Inferior parietal cortex (tissue), 1 donor: ENCODE data around the gene NANOS1.

ENCODE experiments used
- DNase-seq: peaks from one replicate; pipeline ENCODE4 v3.0.0-alpha.2; 2016; ENCODE audit errors: extremely low spot score

Gene NANOS1, protein sequence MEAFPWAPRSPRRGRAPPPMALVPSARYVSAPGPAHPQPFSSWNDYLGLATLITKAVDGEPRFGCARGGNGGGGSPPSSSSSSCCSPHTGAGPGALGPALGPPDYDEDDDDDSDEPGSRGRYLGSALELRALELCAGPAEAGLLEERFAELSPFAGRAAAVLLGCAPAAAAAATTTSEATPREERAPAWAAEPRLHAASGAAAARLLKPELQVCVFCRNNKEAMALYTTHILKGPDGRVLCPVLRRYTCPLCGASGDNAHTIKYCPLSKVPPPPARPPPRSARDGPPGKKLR

GRCh38 chr10:119029613-119030420, at the start of gene NANOS1:
NANOS1 (plus strand) TSS chr10:119029714; CDS start chr10:119029802, 88 bp downstream.
- DNase-seq, result no peak

DNA sequence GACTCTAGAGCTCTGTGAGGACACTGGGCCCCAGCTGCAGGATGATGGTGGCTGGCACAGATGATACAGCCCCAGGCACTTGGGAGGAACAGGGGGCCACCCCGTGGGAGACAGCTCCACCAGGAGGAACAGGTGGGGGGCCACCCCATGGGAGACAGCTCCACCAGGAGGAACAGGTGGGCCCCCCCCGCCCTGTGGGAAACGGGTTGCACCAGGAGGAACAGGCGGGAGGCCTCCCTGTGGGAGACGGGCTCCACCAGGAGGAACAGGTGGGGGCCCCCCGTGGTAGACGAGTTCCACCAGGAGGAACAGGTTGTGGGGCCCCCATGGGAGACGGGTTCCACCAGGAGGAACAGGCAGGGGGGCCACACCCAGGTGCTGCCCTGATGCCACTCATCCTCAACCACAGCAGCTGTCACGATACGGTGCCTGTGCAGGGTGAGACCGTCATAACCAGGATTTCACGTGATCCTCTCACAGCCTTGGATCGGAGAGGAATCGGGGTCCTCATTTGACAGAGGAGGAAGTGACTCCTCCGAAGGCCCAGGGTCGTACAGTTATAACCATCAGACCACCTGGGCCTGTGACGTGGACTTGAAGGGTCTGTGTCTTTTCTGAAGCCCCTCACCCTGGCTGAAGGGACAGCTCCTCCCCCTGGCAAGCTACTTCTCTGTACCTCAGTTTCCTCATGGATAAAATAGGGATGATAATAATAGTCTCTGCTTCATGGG, 49.2 kb upstream of the NANOS1 start:
- DNase-seq, result no peak

- no peak for DNase-seq
These were observed 48.6 kb upstream of the NANOS1 start for GRCh38 chr10:118980870-118981269.

DNA sequence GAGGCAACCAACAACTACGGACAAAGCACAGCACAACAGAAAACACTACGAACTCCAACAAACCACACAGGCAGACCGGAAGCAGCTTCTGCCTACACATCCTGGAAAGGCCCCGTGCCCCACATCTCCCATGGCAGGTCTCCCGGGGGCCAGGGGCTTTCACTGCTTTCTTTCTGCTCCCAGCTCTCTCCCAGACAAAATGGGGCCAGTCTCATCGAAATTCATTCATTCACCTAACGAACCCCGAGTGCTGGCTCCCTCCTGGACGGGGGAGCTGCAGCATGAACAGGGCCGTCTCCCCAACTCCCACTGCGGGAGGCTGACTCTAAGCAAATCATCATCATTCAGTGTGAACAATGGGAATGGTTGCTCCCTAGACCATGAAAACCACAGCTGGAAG, 47.6 kb upstream of the NANOS1 start:
- no peak for DNase-seq

- DNase-seq, result no peak
These were observed 47.1 kb upstream of the NANOS1 start for GRCh38 chr10:118982366-118982765.

DNA sequence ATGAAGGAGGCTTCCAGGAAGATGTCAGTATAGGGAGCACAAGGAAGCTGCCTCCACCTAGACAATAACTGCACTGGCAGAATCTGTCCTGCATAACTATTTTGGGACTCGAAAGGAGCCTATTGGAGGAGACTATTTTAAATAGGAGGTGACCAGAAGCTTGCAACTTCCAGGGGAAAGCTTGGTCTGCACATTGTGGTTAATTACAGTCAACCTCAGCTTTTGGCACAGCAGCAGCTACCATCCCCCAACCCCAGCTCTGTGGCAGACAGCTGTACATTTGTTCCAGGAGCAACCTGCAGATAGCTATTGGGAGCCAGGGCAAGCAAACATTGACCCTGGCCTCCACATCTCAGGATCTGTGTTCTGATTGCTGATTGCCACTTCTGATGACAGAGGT, 46.3 kb upstream of the NANOS1 start:
- no peak for DNase-seq

- no peak for DNase-seq
These were observed 43.9 kb upstream of the NANOS1 start for GRCh38 chr10:118985576-118985975.

DNA sequence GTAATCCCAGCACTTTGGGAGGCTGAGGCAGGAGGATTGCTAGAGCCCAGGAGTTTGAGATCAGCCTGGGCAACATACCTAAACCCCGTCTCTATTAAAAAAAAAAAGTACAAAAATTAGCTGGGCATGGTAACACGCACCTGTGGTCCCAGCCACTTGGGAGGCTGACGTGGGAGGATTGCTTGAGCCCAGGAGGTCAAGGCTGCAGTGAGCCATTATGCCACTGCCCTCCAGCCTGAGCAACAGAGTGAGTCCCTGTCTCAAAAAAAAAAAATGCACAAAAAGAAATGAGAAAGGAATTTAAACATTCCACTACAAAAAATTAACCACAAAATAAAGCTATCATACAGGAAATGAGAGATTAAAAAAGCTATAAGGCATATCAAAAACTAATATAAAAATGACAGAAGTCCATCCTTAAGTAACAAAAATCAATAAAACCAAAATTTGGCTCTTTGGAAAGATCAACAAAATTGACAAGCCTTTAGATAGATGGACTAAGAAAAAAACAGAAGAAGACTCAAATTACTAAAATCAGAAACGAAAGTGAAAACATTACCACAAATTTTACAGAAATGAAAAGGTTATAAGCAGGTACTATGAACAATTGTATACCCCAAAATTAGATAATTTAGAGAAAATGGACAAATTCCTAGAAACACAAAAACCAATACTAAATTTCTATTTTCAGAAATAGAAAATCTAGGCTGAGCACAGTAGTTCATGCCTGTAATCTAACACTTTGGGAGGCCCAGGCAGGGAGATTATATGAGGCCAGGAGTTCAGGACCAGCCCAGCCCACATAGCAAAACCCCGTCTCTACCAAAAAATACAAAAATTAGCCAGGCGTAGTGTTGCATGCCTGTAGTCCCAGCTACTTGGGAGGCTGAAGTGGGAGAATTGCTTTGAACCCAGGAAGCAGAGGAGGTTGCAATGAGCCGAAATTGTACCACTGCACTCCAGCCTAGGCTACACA, 42.4 kb upstream of the NANOS1 start:
- no peak for DNase-seq

DNA sequence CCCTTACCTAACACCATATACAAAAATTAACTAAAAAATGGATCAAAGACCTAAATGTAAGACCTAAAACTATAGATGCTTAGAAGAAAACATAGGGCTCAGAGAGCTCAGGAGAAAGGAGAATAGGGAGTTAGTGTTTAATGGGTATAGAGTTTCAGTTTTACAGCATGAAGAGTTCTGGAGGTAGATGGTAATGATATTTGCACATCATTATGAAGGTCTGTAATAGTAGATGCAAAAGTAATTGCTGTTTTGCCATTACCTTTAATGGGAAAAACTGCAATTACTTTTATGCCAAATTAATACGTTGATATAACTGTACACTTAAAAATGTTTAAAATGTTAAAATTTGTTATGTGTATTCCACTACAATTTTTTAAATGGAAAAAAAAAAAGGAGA, 39.2 kb upstream of the NANOS1 start:
- DNase-seq, result no peak

GRCh38 chr10:118992496-118992895, 37.0 kb upstream of the NANOS1 start:
- DNase-seq, result no peak

DNA sequence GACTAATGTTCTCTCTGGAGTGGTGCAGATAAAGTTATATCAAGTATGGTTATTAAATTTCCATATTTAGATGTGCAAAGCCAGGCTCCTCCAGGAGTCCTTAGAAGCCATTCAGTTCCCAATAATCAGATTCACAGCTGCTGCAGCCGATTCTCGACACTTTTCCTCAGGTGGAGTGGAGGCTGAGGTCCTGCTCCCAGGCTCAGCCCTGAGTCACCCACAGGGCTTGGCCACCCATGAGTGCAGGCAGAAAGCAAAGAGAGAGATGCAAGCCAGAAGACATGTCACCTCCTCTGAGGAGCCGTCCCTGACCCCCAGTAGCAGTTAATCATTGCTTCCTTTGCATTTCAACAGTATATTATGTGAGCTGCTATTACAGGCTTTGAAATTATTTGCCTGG, 36.3 kb upstream of the NANOS1 start:
- no peak for DNase-seq

- no peak for DNase-seq
These were observed 35.2 kb upstream of the NANOS1 start for GRCh38 chr10:118994321-118994720.

GRCh38 chr10:118995739-118996138, 33.8 kb upstream of the NANOS1 start:
- no peak for DNase-seq

- no peak for DNase-seq
These were observed 32.1 kb upstream of the NANOS1 start for GRCh38 chr10:118997379-118997778.

GRCh38 chr10:118998183-118998582, 31.3 kb upstream of the NANOS1 start:
- no peak for DNase-seq

- no peak for DNase-seq
These were observed 27.6 kb upstream of the NANOS1 start for GRCh38 chr10:119001717-119002500.

GRCh38 chr10:119003572-119004289, 25.8 kb upstream of the NANOS1 start:
- no peak for DNase-seq

DNA sequence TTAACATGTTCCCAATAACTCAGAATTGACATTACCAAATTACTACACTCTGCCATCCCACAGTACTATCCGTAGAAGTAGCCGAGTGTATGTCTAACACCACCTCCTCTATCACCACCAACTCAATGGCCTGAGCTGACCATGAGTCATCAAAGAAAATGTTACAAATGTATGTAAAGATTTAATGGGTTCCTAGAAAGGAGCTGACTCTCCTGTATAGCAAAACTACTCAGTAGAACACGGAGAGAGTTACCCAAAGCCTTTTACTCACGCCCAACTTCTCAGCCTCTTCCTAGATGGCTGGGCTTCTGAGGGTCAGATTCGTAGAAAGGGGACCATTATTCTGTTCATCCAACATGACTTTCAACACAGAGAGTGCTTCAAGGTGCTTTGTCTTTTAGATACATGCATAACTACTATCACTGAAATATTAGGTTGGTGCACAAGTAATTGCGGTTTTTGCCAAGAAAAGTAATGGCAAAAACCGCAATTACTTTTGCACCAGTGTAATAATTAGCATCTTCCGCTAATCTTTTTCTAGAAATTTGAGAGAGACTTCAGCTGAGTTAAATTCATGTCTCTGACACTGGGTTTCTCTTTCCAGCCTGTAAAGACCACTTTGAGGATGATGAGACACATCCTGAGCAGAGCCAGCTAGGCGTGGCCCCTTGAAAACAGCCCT, 24.0 kb upstream of the NANOS1 start:
- DNase-seq, result no peak
